GM18858 (cell line): ENCODE measurements around the gene CCDC78.
A peak's percentile ranks its signal among the peaks of the same experiment; 100 is the strongest.

ENCODE experiments used
- ATAC-seq: cut with Tn5 transposase; IDR thresholded peaks from one replicate; pipeline ENCODE4 v1.9.1; 2021; ENCODE audit not compliant: unreplicated experiment

CCDC78 gene

GRCh38 chr16:725463-726187 is 618 bp downstream of the CCDC78 start:
- no peak for ATAC-seq

- ATAC-seq = no peak
Measured at GRCh38 chr16:725041-725376, 1.2 kb downstream of the CCDC78 start.

DNA sequence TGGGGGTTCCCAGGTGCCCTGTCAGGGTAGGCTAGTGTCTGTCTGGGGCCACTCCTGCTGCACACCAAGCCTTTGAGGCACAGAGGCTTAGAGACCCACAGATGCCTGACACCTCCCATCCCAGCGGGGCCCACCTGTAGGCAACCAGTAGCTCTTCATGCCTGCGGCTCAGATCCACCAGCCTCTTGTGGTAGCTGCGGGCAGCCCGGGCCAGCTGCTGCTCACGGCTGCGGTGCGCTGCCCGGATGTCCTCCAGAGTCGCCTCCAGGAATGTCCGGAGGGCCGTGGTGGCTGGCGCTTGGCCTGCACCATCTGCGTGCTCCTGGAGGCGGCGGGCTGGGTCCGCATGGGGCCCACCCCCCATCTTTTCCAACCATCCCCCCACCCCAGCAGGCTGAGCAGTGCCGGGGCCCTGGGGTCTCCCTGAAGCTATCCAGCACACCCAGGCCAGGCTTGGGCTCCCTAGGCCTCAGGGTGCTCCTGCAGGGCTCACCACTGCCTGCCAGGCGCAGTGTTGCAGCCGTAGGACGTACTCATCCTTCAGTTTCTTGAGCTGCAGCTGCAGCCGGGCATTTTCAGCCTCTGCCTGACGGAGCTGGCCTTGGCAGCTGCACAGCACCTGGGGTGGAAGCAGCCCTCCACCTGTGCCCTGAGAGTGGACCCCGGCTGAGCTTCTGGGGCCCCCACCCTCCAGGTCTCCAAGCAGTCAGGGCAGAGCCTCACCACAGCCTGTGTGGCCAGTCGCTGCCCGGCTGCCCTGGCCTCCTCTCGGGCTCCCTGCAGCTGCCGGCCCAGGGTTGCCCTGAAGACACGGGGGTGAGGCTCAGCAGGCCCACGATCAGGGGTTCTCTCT is 1.8 kb downstream of the CCDC78 start:
- ATAC-seq = no peak

GRCh38 chr16:723695-724094 is 2.5 kb downstream of the CCDC78 start:
- ATAC-seq = no peak

DNA sequence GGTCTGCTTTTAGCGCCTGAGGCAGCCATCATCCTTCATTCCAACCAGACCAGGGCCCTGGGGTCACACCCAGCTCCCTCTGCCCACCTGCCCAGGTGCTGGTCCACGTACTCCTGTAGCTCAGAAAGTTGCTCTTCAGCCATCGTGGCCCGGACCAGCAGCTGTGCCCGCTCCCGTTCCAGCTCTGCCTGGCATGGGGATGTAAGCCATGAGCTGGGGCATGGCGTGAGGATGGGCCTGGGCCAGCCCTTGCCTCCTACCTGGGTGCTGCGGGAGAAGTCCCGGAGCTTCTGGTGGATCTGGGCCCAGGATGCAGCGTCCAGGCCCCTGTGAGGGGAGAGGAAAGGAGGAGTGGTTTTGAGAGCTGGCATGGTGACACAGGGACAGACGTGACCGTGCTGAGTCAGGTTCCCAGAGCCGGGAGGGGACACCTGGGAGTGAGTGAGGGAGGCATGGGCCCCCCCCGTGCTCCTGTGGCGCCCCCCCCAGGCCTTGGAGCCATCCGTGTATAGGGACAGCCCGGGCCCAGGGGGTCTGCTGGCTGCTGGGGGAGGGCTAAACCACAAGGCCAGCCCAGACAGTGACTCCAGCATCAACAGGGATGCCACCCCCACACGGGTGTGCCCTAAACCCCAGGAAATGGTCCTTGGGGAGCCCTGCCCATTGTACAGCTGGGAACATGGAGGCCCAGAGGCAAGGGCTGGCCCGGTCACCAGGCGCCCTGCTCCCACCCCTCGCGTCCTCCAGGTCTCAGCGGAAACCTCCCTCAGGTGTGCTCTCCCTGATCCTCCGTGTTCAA is 3.2 kb downstream of the CCDC78 start:
- no peak for ATAC-seq

- no peak for ATAC-seq
Measured at GRCh38 chr16:721765-722540, 4.3 kb downstream of the CCDC78 start.

- peak; percentile 53 for ATAC-seq
Measured at GRCh38 chr16:720990-721764, 5.1 kb downstream of the CCDC78 start, which contains the start of gene ANTKMT. ANTKMT (plus strand) TSS chr16:721146; CDS start chr16:721275, 129 bp downstream.

DNA sequence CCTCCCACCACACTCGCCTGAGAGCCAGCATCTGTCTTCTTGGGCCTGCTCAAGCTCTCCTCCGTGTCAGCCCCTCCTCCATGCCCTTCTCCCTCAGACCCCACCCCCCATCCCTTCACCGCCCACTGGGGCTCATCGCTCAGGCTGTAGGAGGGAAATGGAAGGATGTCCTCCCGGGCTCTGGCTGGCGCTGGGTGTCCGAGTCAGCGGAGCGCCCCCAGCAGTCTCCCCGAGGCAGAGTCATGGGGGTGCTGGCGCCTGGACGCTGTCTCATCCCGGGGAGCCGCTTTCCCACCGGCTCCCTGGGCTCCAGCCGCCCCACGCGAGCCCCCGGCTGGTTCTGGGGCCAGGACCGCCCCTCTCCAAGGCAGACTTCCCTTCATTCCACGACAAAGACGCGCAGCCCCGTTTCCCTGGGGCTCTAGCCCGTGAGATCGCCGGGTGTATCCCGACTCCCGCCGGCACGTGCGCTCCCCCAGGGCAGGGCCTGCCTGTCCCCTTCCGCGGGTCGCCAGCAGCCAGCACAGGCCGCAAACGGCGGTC is 5.7 kb downstream of the CCDC78 start:
- peak; percentile 15 for ATAC-seq

- ATAC-seq = no peak
Measured at GRCh38 chr16:719815-720446, 6.3 kb downstream of the CCDC78 start.

DNA sequence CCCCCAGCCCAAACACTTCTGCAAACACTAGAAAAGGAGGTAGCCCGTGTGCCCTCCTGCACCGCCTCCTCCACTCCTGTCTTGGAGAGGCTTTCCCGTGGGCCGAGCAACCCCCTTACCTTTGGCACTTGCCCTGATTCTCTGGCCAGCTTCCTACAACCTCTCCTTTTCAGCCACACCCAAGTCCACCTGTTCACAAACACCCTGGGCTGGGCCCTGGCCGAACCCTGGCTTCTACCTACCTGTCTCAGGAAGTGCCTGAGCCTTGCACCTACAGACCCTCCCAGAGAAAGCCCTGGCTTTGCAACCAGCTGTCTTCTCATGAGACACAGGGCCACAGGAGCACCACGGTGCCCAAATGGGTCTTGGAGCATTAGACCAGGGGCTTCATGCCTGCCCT is 7.3 kb downstream of the CCDC78 start:
- no peak for ATAC-seq

DNA sequence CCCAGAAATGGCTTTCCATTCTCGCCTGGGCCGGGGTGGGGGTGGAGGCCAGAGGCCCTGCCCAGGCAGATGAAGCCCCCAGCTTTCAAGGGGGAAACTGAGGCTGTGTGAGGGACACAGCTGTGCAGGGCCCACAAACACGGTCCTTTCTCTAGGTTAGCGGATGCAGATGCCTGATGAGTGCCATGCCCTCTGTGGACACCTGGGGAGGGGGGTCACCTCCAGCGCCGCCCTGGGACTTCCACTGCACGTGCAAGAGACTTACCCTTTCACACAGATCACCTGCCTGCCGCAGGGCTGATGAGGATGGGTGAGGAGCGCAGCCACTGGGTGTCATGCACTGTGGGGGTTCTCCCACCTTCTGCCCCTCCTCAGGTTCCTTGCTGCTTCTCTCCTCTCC is 7.9 kb downstream of the CCDC78 start:
- ATAC-seq = no peak

- ATAC-seq = no peak
Measured at GRCh38 chr16:717450-718245, 8.6 kb downstream of the CCDC78 start.

- no peak for ATAC-seq
Measured at GRCh38 chr16:716768-717325, 9.4 kb downstream of the CCDC78 start.

DNA sequence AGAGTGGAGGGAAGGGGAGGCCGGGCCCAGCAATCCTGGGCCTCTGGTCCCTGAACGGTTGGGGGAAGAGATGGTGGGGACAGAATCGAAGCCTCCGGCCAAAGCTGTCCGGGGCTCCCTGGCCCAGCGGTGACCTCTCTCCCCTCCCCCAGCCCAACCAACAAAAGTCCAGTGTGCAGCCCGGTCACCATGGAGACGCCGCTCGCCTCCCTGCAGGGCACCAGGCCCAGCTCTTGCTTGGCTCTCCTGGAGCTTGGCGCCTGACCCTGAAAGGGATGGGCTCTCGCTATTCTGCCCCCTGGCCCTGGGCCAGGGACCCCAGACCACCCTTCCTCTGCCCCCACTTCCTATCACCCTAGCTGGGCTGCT is 10.1 kb downstream of the CCDC78 start:
- ATAC-seq = no peak

- no peak for ATAC-seq
Measured at GRCh38 chr16:715477-716199, 10.6 kb downstream of the CCDC78 start.

- ATAC-seq = no peak
Measured at GRCh38 chr16:714558-715476, 11.4 kb downstream of the CCDC78 start, which contains the start of gene METRN. METRN (plus strand) TSS chr16:715118; CDS start chr16:715290, 172 bp downstream.
